HG02870 (cell line): ENCODE data around the gene SLC17A5.
"Not testable (repeated sequence)": the region's sequence is repeated elsewhere in the genome, so short reads cannot be mapped to it uniquely, and the experiment has no call there.

Source experiments
- ATAC-seq: cut with Tn5 transposase; IDR thresholded peaks from one replicate; pipeline ENCODE4 v1.9.1; 2021; ENCODE audit warnings: mild to moderate bottlenecking, moderate library complexity; ENCODE audit not compliant: unreplicated experiment

SLC17A5 gene

GRCh38 chr6:73566954-73567591, 86.7 kb downstream of the SLC17A5 start:
- ATAC-seq: no peak

DNA sequence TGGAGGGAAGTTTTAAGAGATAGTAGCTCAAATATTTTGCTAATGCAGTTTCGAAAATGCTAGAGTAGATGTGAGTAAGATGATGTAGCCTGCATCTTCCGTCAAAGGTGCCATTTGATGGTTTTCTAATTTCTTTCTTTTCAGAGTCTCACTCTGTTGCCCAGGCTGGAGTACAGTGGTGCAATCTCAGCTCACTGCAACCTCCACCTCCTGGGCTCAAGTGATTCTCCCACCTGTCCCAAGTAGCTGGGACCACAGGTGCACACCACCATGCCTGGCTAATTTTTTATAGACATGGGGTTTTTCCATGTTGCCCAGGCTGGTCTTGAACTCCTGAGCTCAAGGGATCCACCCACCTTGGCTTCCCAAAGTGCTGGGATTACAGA, 87.3 kb downstream of the SLC17A5 start:
- not testable (repeated sequence) for ATAC-seq

DNA sequence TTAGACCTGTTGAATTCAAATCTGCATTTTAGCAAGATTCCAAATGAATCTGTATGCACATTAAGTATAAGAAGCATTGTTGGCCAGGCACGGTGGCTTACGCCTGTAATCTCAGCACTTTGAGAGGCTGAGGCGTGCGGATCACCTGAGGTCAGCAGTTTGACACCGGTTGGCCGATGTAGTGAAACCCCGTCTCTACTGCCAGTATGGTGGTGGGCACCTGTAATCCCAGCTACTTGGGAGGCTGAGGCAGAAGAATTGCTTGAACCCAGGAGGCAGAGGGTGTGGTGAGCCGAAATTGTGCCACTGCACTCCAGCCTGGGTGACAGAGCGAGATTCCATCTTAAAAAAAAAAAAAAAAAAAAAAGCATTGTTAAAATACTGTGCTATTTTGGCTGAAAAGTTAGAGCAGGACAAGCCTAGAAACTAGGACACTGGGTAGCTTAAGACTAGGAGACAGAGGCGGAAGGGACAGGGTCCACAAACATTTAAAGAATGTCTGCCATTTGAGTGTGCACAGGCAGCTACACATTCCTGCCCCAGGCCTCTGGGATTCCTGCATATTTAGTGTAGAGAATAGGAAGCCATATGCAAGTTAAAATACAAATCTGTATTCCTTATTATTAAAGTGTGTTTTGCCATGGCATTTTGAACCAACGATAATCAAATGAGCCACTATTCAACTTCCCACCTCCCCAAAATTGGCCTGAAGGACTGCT, 87.9 kb downstream of the SLC17A5 start:
- no peak for ATAC-seq

DNA sequence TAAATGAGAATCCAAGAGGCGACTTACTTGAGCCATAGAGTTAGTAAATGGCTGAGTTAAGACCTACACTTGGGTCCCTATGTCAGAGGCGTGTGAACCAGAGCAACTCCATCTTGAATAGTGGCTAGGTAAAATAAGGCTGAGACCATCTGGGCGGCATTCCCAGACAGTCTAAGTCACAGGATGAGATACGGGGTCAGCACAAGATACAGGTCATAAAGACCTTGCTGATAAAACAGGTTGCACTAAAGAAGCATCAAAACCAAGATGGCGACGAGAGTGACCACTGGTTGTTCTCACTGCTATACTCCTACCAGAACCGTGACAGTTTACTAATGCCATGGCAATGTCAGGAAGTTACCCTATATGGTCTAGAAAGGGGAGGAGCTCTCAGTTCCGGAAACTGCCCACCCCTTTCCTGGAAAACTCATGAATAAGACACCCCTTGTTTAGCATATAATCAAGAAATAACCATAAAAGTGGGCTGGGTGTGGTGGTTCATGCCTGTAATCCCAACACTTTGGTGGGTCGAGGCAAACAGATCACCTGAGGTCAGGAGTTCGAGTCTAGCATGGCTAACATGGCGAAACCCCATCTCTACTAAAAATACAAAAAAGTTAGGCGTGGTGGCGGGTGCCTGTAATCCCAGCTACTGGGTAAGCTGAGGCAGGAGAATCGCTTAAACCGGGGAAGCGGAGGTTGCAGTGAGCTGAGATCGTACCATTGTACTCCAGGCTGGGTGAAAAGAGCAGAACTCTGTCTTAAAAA, 89.0 kb downstream of the SLC17A5 start:
- ATAC-seq: no peak

DNA sequence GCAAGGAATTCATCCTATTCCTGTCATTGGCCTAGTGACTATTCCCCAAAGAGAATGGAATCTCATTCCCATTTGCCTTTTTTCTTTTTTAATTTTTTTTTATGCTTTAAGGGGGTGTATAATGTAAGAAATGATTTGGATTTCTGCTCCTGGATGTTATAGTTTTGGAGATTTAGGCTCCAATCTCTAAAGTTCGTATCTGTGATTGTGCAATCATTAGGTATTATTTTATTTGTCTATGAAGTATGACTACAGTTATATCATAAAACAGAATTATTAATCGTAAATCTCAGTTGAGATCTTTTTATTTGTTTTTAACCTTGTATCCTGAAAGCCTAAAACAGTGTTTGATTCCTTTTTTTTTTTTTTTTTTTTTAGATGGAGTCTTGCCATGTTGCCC, 91.2 kb downstream of the SLC17A5 start:
- no peak for ATAC-seq

DNA sequence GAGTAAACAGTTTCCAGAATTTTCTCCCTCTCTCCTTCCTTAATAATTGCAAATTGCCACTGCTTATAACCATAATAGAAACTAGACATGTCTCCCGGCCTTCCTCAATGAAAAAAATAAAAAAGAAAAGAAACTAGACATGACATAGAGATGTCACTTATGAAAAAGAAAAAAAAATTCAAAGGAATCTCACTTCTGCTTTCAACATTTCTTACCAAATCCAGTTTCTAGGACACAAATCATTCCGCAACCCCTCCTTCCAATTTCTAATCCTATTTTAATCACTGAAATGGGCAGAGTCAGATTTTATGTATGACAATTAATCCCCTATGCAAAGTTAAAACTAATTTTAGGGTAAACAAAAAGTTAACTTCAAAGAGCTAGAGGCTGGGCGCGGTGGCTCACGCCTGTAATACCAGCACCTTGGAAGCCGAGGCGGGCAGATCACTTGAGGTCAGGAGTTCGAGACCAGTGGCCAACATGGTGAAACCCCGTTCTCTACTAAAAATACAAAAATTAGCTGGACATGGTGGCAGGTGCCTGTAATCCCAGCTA, 92.9 kb downstream of the SLC17A5 start:
- ATAC-seq: peak; percentile 53

GRCh38 chr6:73560182-73560732, 93.5 kb downstream of the SLC17A5 start:
- ATAC-seq: peak; percentile 34

- not testable (repeated sequence) for ATAC-seq
Measured at GRCh38 chr6:73559399-73559794, 94.4 kb downstream of the SLC17A5 start.

- ATAC-seq: no peak
Measured at GRCh38 chr6:73558624-73559398, 95.0 kb downstream of the SLC17A5 start.

DNA sequence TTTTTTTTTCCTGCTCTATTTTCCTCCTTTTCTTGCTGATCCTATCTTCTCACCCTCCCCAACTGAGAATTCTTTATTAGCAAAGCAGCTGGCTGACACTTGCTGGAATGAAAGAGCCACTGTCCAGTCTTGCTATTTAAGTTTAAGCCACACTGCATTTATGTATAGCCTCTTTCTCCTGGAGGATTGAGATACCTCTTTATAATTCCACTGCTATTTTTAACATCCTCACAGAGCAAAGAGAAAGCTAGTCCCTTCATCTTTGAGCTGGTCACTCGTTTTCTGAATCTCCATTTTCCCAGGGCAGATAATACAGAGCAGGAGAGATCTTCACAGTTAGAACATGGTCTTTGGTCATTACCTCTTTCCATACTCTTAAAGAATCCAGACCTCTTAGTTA, 97.0 kb downstream of the SLC17A5 start:
- ATAC-seq: no peak

- not testable (repeated sequence) for ATAC-seq
Measured at GRCh38 chr6:73555380-73555949, 98.3 kb downstream of the SLC17A5 start.

DNA sequence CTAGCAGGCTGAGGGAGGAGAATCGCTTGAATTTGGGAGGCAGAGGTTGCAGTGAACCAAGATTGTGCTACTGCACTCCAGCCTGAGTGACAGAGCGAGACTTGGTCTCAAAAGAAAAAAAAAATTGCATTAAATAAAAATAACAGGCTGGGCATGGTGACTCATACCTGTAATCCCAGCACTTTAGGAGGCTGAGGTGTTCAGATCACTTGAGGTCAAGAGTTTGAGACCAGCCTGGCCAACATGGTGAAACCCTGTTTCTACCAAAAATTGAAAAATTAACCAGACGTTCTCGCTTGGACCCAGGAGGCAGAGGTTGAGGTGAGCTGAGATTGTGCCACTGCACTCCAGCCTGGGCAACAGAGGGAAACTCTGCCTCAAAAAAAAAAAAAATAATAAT, 102.7 kb downstream of the SLC17A5 start:
- not testable (repeated sequence) for ATAC-seq

GRCh38 chr6:73548458-73549446, 105.0 kb downstream of the SLC17A5 start:
- ATAC-seq: no peak

- ATAC-seq: no peak
Measured at GRCh38 chr6:73547036-73547435, 106.8 kb downstream of the SLC17A5 start.
